HepG2 (cell line): Measurements from ENCODE around the gene STARD8. TPM values are rescaled to one million over a fixed set of nuclear protein-coding genes. Genes with fewer than 3 reads are reported as not detected.

ENCODE experiments used
- ATAC-seq: fragments of 200-7000 bp; cut with Tn5 transposase; 3 replicates; pipeline ENCODE4 v1.9.1; 2020; ENCODE audit warnings: mild to moderate bottlenecking, moderate library complexity
- BruUV-seq: library from RNA; stranded (reverse); fragments of 400-500 nt; replicated peaks from 2 replicates; lab custom pipeline; 2021; lab: Mats Ljungman, UMichigan
- CTCF ChIA-PET: fragments of 300-600 bp; formaldehyde crosslinking; extraction: SDS; loops from one replicate; lab custom pipeline; 2021; ENCODE audit warnings: low total read pairs, inconsistent platforms, low intra/inter-chr PET ratio; lab: Yijun Ruan, JAX
- POLR2A ChIA-PET: fragments of 350-600 bp; sonication (Branson Sonifier 250); formaldehyde crosslinking; loops from one replicate; lab custom pipeline; 2020; ENCODE audit warnings: antibody characterized with exemption, inconsistent platforms; lab: Yijun Ruan, JAX
- DNase-seq: peaks from one replicate; pipeline ENCODE4 v3.0.0-alpha.2; 2015; ENCODE audit warnings: low spot score
- FAIRE-seq: peaks from 3 replicates; lab custom pipeline; 2011; peaks lifted over from hg19 to GRCh38; lab: Jason Lieb, UNC
- H2AFZ ChIP-seq: one replicate; pipeline ENCODE4 v1.6.1; 2011; ENCODE audit warnings: low read length, inconsistent platforms
- H3K27ac ChIP-seq: fragments of 300-600 bp; 3 replicates; pipeline ENCODE4 v1.8.0; 2011; ENCODE audit warnings: mixed run types, mild to moderate bottlenecking, mixed read lengths, low read length, inconsistent platforms; ENCODE audit not compliant: insufficient read depth; ENCODE audit errors: extremely low read length
- H3K27me3 ChIP-seq, 2 experiments: fragments of 200-600 bp in 1 of 2; 2 replicates in 1 of 2; 3 replicates in 1 of 2; pipeline versions ENCODE4 v1.6.0 to v1.8.0; 2011; ENCODE audit warnings: low read length in 2 of 2, mild to moderate bottlenecking in 2 of 2, moderate library complexity in 2 of 2, inconsistent platforms in 1 of 2; ENCODE audit not compliant: insufficient read depth in 2 of 2, control insufficient read depth in 1 of 2
- H3K36me3 ChIP-seq, 2 experiments: fragments of 200-600 bp in 1 of 2; replicated peaks in 1 of 2; 2 replicates in 1 of 2; 3 replicates in 1 of 2; pipeline versions ENCODE4 v1.5.1 to v1.8.0; 2011; ENCODE audit warnings: low read length in 2 of 2, inconsistent platforms in 1 of 2; ENCODE audit not compliant: insufficient read depth in 2 of 2, control insufficient read depth in 1 of 2
- H3K4me1 ChIP-seq: 2 replicates; pipeline ENCODE4 v1.5.1; 2012; ENCODE audit warnings: low read length, inconsistent platforms; ENCODE audit not compliant: insufficient read depth
- H3K4me2 ChIP-seq: 2 replicates; pipeline ENCODE4 v1.6.0; 2011; ENCODE audit warnings: low read depth, low read length, inconsistent platforms
- H3K4me3 ChIP-seq, 3 experiments: fragments of 200-600 bp in 1 of 3; sonication (generic), shearing (Covaris generic) in 1 of 3; replicated peaks in 1 of 3; 2 replicates each; pipeline ENCODE4 v1.5.1; 2011 to 2016; ENCODE audit warnings: low read length in 3 of 3, inconsistent platforms in 2 of 3, low read depth in 2 of 3, mild to moderate bottlenecking in 2 of 3, control low read depth in 1 of 3, mixed read lengths in 1 of 3; ENCODE audit not compliant: insufficient read depth in 1 of 3
- H3K79me2 ChIP-seq: one replicate; pipeline ENCODE4 v1.6.1; 2011; ENCODE audit warnings: low read length, inconsistent platforms; ENCODE audit not compliant: insufficient read depth
- H3K9ac ChIP-seq: 2 replicates; pipeline ENCODE4 v1.6.0; 2011; ENCODE audit warnings: mild to moderate bottlenecking, low read depth, low read length, inconsistent platforms; ENCODE audit not compliant: insufficient read depth
- H3K9me3 ChIP-seq: 2 replicates; pipeline ENCODE4 v1.5.1; 2012; ENCODE audit warnings: mild to moderate bottlenecking, low read length
- H4K20me1 ChIP-seq: 2 replicates; pipeline ENCODE4 v1.6.0; 2011; ENCODE audit warnings: inconsistent platforms, mild to moderate bottlenecking, low read length, moderate library complexity; ENCODE audit not compliant: insufficient read depth
- BORCS8-MEF2B ChIP-seq: sonication (generic); formaldehyde crosslinking; IDR thresholded peaks from 2 replicates; pipeline ENCODE4 v1.8.0; 2022; ENCODE audit warnings: mild to moderate bottlenecking, missing genetic modification reagents
- CC2D1A ChIP-seq: sonication (generic); formaldehyde crosslinking; IDR thresholded peaks from 2 replicates; pipeline ENCODE4 v1.8.1; 2023; ENCODE audit warnings: mild to moderate bottlenecking, missing genetic modification reagents
- CENPT ChIP-seq: sonication (generic); formaldehyde crosslinking; IDR thresholded peaks from 2 replicates; pipeline ENCODE4 v1.8.0; 2022; ENCODE audit warnings: low read depth, mild to moderate bottlenecking, moderate library complexity, missing genetic modification reagents
- HHEX ChIP-seq: IDR thresholded peaks from 2 replicates; pipeline ENCODE4 v1.6.1; 2016; ENCODE audit warnings: control low read depth
- HNRNPL ChIP-seq: fragments of 200-400 bp; formaldehyde crosslinking; IDR thresholded peaks from 2 replicates; pipeline ENCODE4 v1.6.1; 2017; ENCODE audit warnings: mild to moderate bottlenecking, low read depth, low read length
- HNRNPLL ChIP-seq: fragments of 200-400 bp; formaldehyde crosslinking; IDR thresholded peaks from 2 replicates; pipeline ENCODE4 v1.6.1; 2017; ENCODE audit warnings: mild to moderate bottlenecking, low read depth, low read length; ENCODE audit not compliant: poor library complexity, severe bottlenecking
- MZF1 ChIP-seq: sonication (generic); formaldehyde crosslinking; IDR thresholded peaks from 2 replicates; pipeline ENCODE4 v1.8.1; 2023; ENCODE audit warnings: mild to moderate bottlenecking, missing genetic modification reagents, borderline replicate concordance
- RAD21 ChIP-seq: fragments of 450-650 bp; formaldehyde crosslinking; IDR thresholded peaks from 2 replicates; pipeline ENCODE4 v1.5.0; 2020; ENCODE audit warnings: mild to moderate bottlenecking
- RBFOX2 ChIP-seq: fragments of 200-400 bp; formaldehyde crosslinking; IDR thresholded peaks from 2 replicates; pipeline ENCODE4 v1.6.1; 2017; ENCODE audit warnings: low read depth, mild to moderate bottlenecking, low read length
- RFXAP ChIP-seq: sonication (generic); formaldehyde crosslinking; IDR thresholded peaks from 2 replicates; pipeline ENCODE4 v1.4.0; 2020; ENCODE audit warnings: missing genetic modification reagents, borderline replicate concordance
- TFDP2 ChIP-seq: sonication (generic); formaldehyde crosslinking; IDR thresholded peaks from 2 replicates; pipeline ENCODE4 v1.4.0; 2020; ENCODE audit warnings: missing genetic modification reagents
- ZFP1 ChIP-seq: IDR thresholded peaks from 2 replicates; pipeline ENCODE4 v1.6.1; 2016
- ZMAT3 ChIP-seq: sonication (generic); formaldehyde crosslinking; conservative IDR thresholded peaks from 2 replicates; pipeline ENCODE4 v1.7.0; 2021; ENCODE audit warnings: missing genetic modification reagents
- ZNF143 ChIP-seq: sonication (generic); formaldehyde crosslinking; IDR thresholded peaks from 2 replicates; pipeline ENCODE4 v1.4.0; 2020; ENCODE audit warnings: missing genetic modification reagents
- ZNF546 ChIP-seq: sonication (generic); formaldehyde crosslinking; conservative IDR thresholded peaks from 2 replicates; pipeline ENCODE4 v1.8.1; 2023; ENCODE audit warnings: mild to moderate bottlenecking, missing genetic modification reagents
- WGBS: methylation state at CpG from one replicate; pipeline ENCODE4 v1.1.6; 2017; ENCODE audit warnings: low lambda C conversion rate; 5-methylcytosine and 5-hydroxymethylcytosine counted together
- in situ Hi-C: cut with HindIII; loops from 2 replicates; pipeline ENCODE4 v1.10.0; 2017; ENCODE audit warnings: low pct_unique_long_range_greater_than_20kb; ENCODE audit not compliant: extremely low pct_ligation_motif_present
- intact Hi-C: fragments of 100-400 bp; cut with micrococcal nuclease; formaldehyde crosslinking; loops from one replicate; pipeline ENCODE4 v1.10.0; 2022; ENCODE audit not compliant: unreplicated experiment
- polyA plus RNA-seq, 8 experiments: library from polyadenylated mRNA; depleted of rRNA in 3 of 8; stranded (reverse) in 7 of 8; unstranded in 1 of 8; fragments of >200 nt; fragmentation: Illumina TruSeq in 4 of 8; extraction: Trizol in 4 of 8; gene quantifications; 2 replicates each; pipeline versions ENCODE4 v1.2.1 to v1.2.3, GENCODE V29; 2011 to 2016; ENCODE audit warnings: low read depth in 4 of 8, missing spikeins in 1 of 8, mixed read lengths in 1 of 8; ENCODE audit not compliant: insufficient read depth in 1 of 8
- total RNA-seq, 5 experiments: library from RNA; depleted of rRNA; stranded (reverse); fragments of >200 nt; fragmentation: Illumina TruSeq; extraction: Trizol; gene quantifications; 2 replicates each; pipeline ENCODE4 v1.2.3, GENCODE V29; 2016; ENCODE audit warnings: low read depth in 1 of 5
- TF ChIP-seq, protein P1 (sequence below): sonication (generic); formaldehyde crosslinking; IDR thresholded peaks from 2 replicates; pipeline ENCODE4 v1.9.0; 2022; ENCODE audit warnings: low read depth, missing genetic modification reagents

The STARD8 gene
- total and polyA plus RNA-seq, 2 of the 13 experiments (the other 11 are each of a cell fraction or from before 2014, with no cell fraction given) = 0.02 to 0.09 TPM

GRCh38 chrX:68714856-68715255 is 67.4 kb downstream of the STARD8 start:
- CTCF ChIA-PET = no interaction called here
- in situ Hi-C loops = loop anchor here (5.0 kb wide), 2 partner anchors 203 to 518 kb away; no protein-coding TSS in a partner anchor

More at GRCh38 chrX:68714856-68715255, 67.4 kb downstream of the STARD8 start:
- no peak overlapping the region for H3K4me2 ChIP-seq
- TF ChIP-seq RBFOX2 = no peak
- TF ChIP-seq BORCS8-MEF2B (CRISPR knock-in tag) = no peak
- no peak for TF ChIP-seq ZNF546 (CRISPR knock-in tag)
- TF ChIP-seq ZFP1 (CRISPR knock-in tag) = no peak
- no peak for TF ChIP-seq ZNF143 (CRISPR knock-in tag)
- TF ChIP-seq TFDP2 = no peak
- no peak for TF ChIP-seq CENPT (CRISPR knock-in tag)
- no peak for TF ChIP-seq CC2D1A (CRISPR knock-in tag)
- TF ChIP-seq RAD21 = no peak
- TF ChIP-seq HNRNPL = no peak
- TF ChIP-seq, protein P1, sequence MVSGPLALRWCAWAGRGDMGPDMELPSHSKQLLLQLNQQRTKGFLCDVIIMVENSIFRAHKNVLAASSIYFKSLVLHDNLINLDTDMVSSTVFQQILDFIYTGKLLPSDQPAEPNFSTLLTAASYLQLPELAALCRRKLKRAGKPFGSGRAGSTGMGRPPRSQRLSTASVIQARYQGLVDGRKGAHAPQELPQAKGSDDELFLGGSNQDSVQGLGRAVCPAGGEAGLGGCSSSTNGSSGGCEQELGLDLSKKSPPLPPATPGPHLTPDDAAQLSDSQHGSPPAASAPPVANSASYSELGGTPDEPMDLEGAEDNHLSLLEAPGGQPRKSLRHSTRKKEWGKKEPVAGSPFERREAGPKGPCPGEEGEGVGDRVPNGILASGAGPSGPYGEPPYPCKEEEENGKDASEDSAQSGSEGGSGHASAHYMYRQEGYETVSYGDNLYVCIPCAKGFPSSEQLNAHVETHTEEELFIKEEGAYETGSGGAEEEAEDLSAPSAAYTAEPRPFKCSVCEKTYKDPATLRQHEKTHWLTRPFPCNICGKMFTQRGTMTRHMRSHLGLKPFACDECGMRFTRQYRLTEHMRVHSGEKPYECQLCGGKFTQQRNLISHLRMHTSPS (CRISPR knock-in tag) = no peak
- no peak for TF ChIP-seq RFXAP (CRISPR knock-in tag)
- TF ChIP-seq HNRNPLL = no peak
- no peak for TF ChIP-seq MZF1 (CRISPR knock-in tag)
- TF ChIP-seq ZMAT3 (CRISPR knock-in tag) = no peak
- TF ChIP-seq HHEX (CRISPR knock-in tag) = no peak
- H3K4me3 ChIP-seq = no peak overlapping the region
- ATAC-seq (no peak), DNase-seq (no peak), FAIRE-seq (no peak)
- BruUV-seq = no TSS peak
- H3K79me2 ChIP-seq = no peaks in the 10 kb centered on the region
- H3K9me3 ChIP-seq = no peaks in the 10 kb centered on the region
- no peaks in the 10 kb centered on the region for H4K20me1 ChIP-seq
- no peak overlapping the region for H3K9ac ChIP-seq
- H3K36me3 ChIP-seq = no peaks in the 10 kb centered on the region
- H3K27ac ChIP-seq = no peak overlapping the region
- POLR2A ChIA-PET = no interaction called here
- 7% methylated on average over 1 of the region's 3 CpGs for WGBS
- intact Hi-C loops = loop anchor here (5.0 kb wide), 1 partner anchor 533 kb away; no protein-coding TSS in a partner anchor
- no peak overlapping the region for H2AFZ ChIP-seq
- no peaks in the 10 kb centered on the region for H3K27me3 ChIP-seq
- no peaks in the 10 kb centered on the region for H3K4me1 ChIP-seq
